Prostate gland (tissue), 2 donors: ENCODE data around the gene IGLL1.

ENCODE experiments used
- POLR2AphosphoS5 ChIP-seq: sonication (generic); formaldehyde crosslinking; IDR thresholded peaks from one replicate; pipeline ENCODE4 v1.6.1; 2017; ENCODE audit warnings: antibody characterized with exemption
- TF ChIP-seq, protein P1 (sequence below), 4 experiments: fragments of 200-600 bp in 2 of 4; fragments of 450-650 bp in 2 of 4; sonication (generic) in 2 of 4; IDR thresholded peaks; 1 replicate in 3 of 4; 2 replicates in 1 of 4; pipeline ENCODE4 v1.5.1; 2016 to 2019; ENCODE audit warnings: antibody characterized with exemption in 4 of 4, mild to moderate bottlenecking in 2 of 4, moderate library complexity in 2 of 4

DNA sequence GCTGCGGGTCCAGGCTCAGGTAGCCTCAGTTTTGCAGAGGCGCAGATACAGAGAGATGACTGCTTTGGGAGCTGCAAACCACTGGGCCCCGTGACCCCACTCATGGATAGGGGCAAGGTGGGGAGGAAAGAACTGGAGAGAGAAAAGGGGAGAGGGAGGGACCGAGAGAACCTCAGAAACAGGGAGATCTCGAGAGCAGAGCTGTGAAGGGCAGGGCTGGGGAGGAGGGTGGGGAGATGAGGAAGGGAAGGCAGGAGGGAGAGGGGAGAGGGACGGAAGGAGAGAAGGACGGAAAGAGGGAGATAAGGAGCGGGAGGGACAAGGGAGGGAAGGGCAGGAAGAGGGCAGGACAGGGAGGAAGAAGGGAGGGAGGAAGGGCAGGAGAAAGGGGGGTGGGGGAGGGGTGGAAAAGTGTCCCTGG is 46.3 kb downstream of the IGLL1 start:
- TF ChIP-seq, protein P1, sequence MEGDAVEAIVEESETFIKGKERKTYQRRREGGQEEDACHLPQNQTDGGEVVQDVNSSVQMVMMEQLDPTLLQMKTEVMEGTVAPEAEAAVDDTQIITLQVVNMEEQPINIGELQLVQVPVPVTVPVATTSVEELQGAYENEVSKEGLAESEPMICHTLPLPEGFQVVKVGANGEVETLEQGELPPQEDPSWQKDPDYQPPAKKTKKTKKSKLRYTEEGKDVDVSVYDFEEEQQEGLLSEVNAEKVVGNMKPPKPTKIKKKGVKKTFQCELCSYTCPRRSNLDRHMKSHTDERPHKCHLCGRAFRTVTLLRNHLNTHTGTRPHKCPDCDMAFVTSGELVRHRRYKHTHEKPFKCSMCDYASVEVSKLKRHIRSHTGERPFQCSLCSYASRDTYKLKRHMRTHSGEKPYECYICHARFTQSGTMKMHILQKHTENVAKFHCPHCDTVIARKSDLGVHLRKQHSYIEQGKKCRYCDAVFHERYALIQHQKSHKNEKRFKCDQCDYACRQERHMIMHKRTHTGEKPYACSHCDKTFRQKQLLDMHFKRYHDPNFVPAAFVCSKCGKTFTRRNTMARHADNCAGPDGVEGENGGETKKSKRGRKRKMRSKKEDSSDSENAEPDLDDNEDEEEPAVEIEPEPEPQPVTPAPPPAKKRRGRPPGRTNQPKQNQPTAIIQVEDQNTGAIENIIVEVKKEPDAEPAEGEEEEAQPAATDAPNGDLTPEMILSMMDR (IDR thresholded peaks at IDR 0.05) = no peak
- no peak for TF ChIP-seq POLR2AphosphoS5
